WI38 (cell line): Measurements from ENCODE around the gene NEK7.

Source experiments
- H3K4me3 ChIP-seq: 2 replicates; pipeline ENCODE4 v1.5.1; 2011; ENCODE audit warnings: low read depth, mild to moderate bottlenecking, control low read depth, low read length
- TF ChIP-seq, protein P1 (sequence below): IDR thresholded peaks from 2 replicates; pipeline ENCODE4 v1.5.1; 2012; ENCODE audit warnings: low read depth, mild to moderate bottlenecking, control low read depth, low read length

The NEK7 gene

DNA sequence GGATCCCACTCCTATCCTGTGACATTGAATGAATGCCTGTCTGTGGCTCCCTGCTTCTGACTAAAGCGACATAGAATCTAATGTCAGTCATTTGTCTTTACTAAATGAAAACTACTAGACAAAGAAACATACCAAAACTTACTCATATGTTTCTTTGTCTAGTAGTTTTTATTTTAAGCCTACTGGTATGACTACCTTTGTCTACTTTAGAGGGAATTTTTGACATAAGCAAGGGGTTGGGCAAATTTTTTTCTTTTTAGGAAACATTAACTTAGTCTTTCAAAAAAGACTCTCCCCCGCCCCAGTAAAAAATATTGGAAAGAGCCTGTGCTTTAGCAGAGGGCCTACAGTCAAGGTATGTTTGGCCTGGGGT, 4.9 kb downstream of the NEK7 start:
- H3K4me3 ChIP-seq: no peak overlapping the region
- TF ChIP-seq, protein P1, sequence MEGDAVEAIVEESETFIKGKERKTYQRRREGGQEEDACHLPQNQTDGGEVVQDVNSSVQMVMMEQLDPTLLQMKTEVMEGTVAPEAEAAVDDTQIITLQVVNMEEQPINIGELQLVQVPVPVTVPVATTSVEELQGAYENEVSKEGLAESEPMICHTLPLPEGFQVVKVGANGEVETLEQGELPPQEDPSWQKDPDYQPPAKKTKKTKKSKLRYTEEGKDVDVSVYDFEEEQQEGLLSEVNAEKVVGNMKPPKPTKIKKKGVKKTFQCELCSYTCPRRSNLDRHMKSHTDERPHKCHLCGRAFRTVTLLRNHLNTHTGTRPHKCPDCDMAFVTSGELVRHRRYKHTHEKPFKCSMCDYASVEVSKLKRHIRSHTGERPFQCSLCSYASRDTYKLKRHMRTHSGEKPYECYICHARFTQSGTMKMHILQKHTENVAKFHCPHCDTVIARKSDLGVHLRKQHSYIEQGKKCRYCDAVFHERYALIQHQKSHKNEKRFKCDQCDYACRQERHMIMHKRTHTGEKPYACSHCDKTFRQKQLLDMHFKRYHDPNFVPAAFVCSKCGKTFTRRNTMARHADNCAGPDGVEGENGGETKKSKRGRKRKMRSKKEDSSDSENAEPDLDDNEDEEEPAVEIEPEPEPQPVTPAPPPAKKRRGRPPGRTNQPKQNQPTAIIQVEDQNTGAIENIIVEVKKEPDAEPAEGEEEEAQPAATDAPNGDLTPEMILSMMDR: no peak

DNA sequence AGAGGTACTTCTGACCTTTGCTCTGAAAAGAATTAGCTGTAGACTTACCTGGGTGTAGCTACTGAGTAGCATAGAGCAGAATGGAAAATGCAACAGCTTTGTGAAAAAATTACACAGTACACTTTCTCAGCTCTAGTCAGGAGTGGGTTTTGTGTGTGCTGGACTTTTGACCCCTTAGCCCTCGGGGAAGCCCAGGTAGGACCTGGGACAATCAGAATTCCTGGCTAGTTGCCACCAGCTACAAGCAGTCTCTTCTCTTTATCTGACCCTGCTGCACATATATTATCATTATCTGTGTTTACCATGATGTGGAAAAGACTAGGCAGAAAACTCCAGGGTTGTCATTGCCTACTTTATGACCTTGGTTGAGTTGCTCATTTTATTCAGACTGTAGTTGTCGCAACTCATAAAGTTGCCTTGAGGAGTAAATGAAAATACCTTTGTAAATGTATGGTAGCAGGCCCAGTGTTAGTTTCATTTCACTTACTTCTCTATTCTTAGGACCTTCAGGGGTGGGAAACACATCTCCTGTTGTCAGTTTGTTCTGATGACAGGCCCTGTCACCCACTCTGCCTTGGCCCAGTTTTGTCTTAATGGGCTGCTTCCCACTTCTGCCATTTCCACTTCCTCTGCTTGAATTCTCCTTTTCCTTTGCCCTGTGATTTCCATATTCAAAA, 5.4 kb downstream of the NEK7 start:
- no peak overlapping the region for H3K4me3 ChIP-seq
- TF ChIP-seq, protein P1: no peak

DNA sequence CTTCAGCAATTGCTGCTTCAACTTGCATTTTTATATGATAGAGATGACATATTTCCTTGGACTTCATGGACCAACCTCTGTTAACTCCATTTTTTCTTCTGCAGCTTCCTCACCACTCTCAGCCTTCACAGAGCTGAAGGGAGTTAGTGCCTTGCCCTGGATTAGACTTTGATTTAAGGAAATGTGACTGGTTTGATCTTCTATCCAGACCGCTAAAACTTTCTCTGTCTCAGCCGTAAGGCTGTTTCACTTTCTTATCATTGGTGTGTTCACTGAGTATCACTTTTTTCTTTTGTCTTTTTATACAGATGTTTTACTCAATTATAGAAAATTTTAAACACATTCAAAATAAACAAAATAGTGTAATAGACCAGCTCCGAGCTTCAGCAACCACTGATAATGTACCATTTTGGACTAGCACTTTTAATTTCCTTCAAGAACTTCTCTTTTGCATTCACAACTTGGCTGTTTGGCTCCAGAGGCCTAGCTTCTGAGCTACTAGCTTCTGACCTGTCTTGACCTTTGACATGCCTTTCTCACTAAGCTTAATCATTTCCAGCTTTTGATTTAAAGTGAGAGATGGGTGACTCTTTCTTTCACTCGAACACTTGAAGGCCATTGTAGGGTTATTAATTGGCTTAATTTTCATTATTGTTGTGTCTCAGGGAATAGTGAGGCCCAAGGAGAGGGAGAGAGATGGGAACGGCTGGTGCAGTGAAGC, 9.3 kb downstream of the NEK7 start:
- TF ChIP-seq, protein P1: no peak
- H3K4me3 ChIP-seq: no peak overlapping the region

DNA sequence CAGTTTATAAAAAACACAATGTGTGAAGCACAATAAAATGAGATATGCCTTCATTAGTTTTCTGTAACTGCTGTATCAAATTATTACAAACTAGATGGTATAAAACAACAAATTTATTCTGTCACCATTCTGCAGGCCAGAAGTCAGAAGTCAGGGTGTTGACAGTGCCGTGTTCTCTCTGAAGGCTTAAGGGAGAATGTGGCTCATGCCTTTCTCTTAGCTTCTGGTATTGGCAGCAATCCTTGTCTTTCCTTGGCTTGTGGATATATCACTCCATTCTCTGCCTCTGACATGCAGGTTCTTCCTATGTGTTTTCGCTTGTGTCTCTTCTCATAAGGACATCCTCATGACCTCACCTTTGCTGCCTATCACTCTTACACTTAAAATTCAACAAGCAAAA, 10.1 kb downstream of the NEK7 start:
- no peak overlapping the region for H3K4me3 ChIP-seq
- TF ChIP-seq, protein P1: no peak

DNA sequence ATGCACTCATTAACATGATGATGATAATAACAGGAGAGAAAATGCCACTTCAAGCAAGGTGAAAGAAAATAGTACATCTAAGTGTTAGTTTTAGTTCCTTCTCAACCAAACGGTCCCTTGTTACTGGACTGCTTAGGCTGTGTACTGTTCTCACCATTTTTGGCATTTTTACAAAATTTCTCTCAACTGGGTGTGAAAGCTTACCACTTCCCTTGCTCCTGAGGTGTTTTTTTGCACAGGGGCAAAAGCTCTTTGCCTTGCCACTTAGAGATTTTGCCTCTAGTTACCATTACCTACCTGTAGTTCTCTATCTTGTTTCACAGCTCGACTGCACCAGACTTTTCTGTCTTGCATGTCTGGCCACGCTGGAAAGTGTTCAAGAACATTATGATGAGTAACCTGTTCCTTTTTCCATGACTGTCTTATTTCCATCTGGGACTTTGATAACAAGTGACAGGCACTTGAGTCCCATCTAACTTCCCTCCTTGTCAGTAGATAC, 10.7 kb downstream of the NEK7 start:
- TF ChIP-seq, protein P1: no peak
- H3K4me3 ChIP-seq: no peak overlapping the region

DNA sequence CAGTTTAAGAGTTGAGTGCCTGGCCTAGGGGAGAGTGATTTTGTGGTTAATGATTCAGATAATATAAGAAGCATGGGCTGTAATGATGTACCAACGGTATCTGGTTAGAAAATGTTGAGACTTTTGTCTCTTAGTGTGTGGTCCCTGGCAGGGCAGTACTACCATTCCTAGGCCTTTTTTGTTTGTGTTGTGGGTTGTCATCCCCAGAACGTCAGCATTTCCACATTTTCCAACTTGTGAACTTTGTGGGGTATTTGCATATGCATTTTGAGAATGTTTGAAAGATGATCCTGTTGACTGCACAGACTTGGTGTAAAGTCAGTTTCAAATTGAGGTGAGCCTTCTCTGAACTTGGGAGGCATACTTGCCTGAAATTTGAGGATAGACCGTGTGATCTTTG, 11.4 kb downstream of the NEK7 start:
- H3K4me3 ChIP-seq: no peak overlapping the region
- TF ChIP-seq, protein P1: no peak

DNA sequence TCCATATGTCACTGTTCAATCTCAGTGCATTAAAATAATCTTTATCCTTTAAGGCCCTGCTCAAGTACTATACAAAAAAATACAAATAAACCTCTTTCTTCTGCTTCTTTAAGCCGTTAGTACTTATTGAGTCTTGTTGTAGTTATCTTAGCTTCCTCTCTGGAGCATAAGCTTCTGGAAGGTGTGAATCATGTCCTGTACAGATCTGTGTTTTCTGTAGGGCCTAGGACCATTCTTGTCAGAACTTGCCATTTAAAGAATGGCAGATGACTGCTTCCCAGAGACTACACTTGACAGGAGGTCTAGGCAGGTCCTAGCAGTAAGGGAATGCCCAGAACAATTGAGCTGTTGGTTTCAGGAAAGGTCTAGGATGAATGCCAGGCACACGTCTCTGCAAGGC, 12.9 kb downstream of the NEK7 start:
- H3K4me3 ChIP-seq: no peak overlapping the region
- TF ChIP-seq, protein P1: no peak
